GM19438 (cell line): ENCODE measurements around the gene TENM4.

Experiments
- ATAC-seq: cut with Tn5 transposase; IDR thresholded peaks from one replicate; pipeline ENCODE4 v1.9.1; 2021; ENCODE audit warnings: low read depth; ENCODE audit not compliant: unreplicated experiment

Gene TENM4

DNA sequence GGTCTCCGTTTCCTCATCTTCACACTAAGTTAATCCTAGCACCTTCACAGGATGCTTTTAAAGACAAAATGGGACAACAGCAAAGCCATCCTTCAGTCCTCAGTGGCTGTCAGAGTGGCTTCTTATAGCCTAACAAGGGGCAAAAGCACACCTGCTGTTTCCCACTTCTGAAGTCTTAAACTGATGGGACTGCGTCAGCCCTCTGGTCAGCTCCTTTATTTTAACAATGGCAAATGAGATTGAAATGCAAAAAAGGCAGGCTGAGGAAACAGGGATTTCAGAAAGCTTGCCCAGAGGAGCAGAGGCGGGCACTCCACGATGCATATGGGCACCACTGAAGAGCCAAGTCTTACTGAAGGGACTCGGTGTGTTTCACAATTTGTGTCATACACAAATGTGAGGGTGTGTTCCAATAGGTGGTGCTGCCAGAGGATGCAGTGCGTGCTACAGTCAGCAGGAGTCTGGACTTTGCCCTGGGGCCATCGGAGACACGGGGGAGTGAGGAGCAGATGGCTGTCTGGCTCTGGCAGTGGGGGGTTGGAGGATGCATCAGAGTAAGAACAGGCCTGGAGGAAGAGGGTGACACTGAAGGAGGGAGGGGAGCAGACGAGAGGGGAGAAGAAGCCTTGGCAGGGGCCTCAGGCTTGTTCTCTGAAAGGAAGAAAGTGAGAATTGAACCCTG is 47.3 kb downstream of the TENM4 start:
- no peak for ATAC-seq

DNA sequence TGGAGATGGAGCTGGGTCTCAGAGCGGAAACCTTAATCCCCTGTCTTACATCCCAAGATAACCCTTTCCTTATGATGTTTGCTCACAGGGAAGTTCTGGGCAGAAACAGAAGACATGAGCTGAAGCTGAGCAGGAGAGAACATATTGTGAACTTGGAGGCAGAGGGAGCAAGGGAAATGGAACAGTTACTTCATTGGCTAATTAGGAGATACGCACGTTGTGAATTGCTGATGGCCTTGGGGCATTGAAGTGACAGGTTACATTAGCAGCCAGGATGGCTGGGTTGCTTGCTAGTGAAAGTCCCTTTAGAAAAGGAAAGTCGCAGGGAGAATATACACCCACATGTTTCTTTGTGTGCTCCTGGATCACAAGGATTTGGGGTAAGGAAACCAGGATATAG is 48.7 kb downstream of the TENM4 start:
- no peak for ATAC-seq

DNA sequence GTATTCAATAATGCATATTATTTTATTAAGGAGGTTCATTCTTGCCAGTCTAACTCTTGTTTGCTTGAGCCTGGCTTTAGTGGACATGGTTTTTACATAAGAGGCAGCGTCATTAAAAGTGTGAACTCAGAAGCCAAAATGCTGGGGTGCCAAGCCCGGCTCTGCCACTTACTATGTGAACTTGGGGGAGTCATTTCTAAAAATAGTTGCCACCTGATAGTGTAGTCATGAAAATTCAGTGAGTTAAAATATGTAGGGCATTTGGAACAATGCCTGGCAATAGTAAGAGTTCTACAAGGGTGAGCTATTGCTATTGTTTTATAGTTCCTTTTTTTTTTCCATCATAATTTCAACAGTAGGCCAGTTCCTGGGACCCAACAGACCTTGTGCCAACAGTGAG is 49.9 kb downstream of the TENM4 start:
- ATAC-seq = no peak

DNA sequence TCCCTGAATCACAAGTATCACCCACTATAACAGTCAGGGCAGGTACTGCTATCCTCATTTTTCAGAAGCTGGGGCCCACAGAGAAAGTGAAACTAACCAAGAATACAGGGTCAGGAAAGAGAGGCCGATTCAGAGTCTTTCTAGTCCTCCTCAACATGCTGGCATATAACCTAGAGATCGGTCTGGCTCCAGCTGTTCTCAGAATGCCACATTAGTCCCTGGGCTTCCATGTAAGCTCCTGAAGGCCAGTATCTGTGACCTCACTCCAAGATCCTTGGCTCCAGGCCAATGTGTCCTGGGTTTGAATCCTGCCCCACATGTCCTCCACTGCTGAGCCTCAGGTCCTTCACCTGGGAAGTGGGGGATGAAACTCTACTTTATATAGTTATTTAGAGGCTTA is 50.4 kb downstream of the TENM4 start:
- ATAC-seq = no peak

DNA sequence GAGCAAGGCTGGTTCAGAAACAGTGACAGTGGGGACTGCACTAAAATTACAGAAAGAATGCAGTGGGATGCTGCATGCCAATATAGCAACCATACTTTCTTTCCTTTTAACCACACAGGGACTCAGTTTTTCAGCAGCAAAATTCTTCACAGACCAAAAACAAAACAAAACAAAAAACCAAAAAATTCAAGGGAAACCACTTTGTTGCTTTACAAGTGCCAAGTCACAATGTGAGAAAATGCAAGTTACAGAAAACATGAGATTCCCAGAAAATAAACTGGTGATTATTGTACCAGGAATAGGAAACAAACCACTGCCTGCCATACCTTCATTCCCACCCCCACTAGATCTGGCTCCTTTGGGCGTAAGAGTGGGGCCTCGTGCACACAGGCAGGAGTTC is 52.6 kb downstream of the TENM4 start:
- no peak for ATAC-seq

DNA sequence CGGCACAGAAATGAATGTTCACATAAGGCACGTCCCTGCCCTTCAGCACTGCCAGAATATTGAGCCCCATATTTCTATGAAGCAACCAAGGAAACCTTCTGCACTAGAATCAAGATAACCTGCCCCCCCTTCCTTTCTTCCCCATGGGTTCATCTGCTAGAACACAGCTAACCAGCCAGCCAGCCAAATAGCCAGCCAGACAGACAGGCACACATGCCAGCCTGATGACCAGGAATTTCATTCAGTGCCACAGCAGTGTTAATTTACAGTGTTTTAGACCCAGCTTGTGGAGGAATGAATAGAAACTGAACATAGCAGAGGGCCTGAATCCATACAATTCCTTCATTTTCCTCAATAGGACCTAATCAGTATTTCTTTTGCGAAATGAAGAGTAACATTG is 57.0 kb downstream of the TENM4 start:
- ATAC-seq = no peak

DNA sequence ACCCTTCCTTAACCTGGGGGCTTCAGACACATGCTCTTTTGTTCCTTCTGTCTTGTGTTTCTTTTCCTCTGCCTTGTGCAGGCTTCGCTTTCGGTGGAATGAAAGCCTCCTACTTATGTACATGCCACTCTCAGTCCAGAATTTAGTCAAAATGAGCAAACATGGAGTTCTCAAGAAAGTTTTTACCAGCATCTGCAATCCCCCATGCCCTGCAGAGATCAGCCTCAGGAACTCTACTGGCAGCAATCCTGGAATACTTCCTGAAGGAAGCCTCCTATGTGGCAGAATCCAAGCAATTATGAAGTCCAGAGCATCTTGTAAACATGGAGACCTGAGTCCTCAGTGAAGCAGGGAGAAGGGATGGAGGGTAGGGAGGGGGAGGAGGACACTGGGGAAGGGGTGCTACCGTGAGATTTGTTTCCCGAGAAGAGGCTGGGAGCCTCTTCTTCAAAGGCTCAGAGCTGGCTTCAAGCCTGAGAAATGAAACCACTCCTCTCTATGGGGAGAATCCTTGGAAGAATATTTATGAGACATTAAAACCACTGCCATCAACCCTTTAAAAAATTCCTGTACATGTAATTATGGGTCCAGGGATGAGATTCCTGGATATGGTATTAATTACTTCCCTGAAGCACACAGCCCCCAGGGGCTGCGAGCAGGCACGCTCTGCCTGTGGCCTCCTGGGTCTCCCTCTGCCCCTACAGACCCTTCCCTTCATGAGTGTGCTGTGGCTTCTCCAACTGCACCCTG is 58.4 kb downstream of the TENM4 start:
- no peak for ATAC-seq

DNA sequence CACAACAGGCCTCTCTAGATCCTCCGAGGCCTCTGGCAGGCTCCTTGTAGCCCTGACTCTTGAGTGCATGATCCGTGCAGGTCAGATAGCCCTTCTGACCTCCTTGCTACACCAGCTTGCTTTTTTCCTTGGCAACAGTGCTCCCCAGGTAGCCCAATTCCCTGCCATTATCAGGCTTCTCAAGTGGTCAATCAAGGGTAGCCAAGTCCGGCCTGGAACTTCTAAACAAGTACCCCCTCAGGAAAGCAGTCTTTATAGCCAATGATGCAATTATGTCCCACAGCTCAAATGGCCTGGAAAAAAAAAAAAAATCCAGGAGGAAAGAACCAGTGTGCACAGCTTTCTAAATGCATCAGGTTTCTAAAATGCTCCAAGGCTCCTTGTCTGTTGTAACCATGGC is 59.8 kb downstream of the TENM4 start:
- no peak for ATAC-seq

DNA sequence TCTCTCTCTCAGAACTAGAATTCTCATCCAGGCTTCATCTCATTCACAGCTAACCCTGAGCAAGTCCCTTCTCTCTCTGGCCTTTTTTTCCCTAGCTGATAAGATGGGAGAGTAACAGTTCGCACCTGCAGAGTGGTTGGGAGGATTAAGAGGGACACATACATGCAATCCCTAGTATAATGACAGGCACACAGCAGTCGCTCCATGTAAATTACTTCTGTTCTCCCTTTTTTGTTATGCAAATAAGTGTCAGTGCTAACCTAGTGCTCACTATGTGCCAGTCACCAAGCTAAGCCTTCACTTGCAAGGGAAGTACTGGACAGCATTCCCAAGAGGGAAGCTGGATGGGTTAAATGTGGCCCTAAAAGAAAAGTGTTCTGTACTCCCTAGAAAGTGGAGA is 63.4 kb downstream of the TENM4 start:
- ATAC-seq = no peak

DNA sequence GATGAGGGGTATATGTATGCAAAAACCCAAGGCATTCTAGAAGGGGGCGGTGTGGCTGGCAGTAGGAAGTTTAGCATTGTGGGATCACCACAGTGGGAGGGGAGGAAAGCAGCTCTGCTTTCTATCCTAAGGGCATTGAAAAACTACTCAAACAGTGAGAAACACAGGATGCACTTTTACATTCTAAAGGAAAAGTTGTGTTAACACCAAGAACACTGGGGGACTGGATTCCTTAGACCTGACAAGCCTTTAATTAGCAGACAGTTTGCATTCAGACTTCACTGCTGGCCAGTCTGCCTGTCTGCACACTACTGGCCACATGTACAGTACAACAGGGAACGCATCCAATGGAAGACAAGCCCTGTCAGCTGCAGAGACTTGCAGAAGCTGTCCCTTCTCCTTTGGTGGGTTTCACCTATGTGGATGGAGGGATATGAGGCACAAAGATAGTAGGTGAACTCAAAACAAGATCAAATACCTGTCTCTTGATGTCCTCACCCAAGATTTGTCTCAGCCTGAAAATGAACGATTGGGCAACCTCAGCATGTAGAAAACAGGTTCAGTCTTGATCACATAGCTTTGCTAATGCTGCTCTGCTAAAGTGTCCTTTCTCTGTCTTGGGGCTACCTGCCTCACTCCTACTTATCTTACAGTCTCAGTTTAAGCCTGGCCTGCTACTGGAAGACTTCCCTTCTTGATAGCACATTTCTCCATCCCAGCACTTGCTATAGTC is 64.8 kb downstream of the TENM4 start:
- ATAC-seq = no peak

DNA sequence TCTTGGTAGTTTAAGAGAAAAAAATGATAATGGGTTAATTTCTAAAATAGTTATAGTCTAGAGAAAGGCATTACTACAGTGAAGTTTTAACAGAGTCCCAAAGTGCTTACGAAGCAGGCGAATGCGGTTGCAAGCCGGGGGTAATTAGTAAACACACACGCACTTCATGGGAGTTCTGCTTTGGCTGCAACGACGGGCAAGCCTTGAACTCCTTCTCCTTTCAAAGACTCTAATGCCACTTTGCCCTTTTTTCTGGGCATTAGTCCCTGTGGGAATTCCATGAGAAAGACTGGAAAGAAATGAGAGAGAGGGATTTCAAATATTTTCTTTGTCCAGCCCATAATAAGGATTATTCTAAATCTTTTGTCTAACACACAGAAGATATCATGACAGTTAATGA is 66.1 kb downstream of the TENM4 start:
- no peak for ATAC-seq

DNA sequence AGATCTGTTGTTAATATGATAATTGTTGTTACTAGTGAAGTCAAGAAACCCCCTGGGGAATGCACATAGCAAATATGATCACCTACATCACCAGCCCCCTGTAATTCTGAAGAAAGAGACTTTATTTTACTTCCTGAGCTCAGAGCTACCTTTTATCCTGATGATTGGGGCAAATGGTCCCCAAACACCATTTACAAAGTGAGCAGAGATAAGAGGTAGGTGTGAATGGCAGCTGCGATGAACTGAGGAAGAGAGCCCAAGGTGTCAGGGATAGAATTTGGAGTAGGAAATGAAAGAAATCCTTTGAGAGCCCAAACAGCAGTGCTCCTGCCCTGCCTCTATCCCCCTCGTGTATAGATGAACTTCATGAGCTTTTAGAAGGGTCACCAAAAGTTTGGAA is 69.1 kb downstream of the TENM4 start:
- ATAC-seq = no peak

DNA sequence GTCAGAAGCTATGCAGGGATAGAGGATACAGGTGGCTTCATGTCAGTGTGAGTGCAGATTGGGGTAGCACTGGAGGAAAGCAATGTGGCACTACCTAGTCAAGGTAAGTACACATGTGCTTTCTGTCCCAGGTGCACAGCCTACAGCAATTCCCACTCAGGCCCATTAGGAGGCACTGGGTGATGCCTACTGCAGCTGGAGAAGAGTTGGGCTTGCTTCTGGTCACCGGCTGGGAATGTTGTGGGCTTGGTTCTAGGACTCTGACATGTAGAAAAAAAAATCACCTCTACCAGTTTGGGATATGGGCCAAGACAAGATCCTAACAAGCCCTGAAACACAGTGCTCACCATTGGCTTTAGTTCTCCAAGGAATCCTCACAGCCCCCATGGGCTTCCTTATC is 69.7 kb downstream of the TENM4 start:
- ATAC-seq = no peak

DNA sequence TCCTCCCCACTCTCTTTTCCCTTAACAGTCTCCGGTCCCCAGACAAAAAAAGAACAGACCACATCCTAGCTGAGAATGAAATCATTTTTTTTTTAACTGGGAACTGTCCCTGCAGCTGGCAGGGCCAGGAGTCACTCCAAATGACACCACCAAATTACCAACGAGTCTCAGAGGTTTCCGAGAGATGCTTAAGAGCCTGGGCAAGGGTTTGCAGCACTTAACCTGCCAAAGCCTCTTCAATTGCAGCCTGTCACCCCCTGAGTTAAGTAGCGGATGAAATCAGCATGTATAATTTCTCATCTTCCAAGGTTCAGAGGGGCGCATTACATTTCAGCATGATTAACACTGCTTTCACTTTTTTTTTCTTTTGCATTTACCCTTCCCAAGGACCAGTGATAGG is 71.8 kb downstream of the TENM4 start:
- ATAC-seq = no peak

DNA sequence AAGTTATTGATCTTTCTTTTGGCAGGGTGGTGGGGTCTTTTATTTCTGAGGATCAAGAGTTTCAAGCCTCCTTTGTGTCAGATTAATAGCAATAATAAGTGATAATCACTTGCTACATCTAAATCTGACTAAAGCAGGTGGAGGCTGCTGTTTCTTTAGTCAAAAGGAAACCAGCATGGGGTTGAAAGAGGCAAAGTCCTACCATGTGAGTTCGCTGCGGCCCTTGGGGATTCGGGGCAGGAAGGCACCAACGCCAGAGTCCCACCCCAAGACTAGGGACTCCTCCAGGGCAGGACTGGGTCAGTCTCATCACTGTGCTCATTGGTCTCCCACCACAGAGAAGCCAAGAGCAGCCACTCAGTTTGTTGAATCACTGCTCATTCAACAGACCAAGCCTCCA is 73.0 kb downstream of the TENM4 start:
- no peak for ATAC-seq

DNA sequence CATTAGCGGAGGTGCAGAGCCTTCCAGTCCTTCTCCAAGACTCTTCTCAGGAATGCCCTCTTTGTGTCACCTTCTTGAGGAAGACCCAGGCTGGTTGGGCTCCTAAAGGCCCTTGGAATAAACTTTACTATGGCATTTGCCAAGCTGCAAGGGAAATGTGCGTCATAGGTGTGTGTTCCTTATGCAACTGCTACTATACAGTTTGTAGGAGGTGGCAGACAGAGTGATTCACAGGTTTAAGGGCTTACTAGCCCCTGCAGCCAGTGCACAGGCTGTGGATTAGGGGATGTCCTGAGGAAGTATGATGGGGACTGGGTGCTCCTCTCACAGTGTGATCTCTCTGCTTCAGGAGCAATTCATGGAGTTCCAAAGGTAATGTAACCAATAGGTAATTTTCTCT is 74.6 kb downstream of the TENM4 start:
- ATAC-seq = no peak

DNA sequence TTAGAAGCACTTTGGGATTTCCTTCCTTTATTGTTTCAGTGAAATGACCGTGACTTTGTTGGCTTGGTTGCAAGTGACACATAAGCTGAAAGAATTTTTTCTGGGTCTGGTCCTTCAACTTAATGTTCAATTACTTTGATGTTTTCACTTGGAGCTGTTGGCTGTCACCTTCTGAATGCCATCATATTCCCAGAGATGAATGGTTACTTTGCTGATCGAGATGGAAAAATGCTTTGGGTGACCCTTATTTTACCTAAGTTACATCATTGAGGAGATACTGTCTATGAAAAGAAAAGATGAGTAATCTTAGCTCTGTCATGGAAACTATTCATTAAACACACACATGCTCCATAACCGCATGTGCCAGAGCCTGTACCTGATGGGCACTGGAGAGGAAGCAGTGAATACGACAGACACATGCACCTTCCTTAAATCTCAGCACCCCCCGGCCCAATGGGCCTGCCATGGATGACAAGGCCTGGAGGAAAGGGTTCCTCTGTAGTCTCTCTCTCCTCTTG is 76.9 kb downstream of the TENM4 start:
- no peak for ATAC-seq

DNA sequence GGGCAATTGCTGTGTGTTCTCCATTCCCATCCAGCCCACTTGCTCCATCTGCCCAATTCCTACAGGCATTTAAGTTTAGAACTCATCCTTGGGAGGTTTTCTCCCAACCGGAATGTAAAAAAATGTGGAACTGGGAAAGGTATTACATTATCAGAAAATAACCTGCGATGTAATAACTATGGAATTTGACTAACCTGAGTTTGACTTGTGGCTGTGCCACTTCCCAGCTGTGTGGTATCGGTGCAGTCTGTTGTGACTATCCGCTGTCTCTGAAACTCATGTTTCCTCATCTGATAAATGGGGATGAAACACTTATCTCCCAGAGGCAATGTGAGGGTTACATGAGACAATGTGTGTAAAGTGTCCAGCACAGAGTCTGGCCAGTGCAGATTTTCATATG is 77.6 kb downstream of the TENM4 start:
- ATAC-seq = no peak

DNA sequence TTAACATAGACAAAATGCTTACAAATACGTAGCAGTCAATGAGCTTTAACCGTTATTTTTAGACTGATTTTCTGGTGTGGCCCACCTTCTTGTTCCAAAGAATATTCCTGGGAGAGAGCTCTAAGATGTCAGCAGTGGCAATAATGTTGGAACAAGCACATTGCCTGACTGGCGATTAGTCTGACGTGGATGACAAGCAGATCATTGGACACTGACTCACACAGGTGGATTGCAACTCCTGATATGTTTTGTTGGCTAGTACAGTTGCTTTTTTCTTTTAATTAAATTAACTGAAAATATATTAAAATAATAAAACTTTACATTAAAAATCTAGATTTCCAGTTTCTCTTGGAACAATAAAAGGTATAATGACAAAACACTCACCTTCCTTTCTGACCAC is 78.0 kb downstream of the TENM4 start:
- no peak for ATAC-seq

DNA sequence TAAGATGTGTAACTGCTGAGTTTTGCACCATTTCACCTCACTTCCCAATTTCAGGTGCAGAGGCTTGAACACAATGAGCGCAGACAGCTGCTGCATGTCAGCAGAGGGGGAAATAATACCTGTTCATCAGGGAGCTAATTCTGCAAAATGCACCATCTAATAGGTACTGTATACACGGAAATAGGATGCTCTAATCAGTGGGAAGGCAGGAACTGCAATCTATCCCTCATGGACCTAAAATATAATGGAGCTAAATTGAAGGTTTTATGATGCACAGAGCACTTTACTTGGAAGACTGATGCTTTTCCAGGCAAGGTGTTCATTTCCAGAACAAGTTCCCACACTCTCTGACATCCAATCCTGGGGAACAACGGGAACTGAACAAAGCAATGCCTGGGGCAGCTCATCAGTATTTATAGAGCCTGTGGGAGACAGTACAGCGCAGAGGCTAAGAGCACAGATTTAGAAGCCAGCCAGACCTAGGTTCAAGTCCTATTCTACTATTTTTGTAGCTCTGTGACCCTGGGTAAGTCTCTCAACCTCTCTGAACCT is 78.5 kb downstream of the TENM4 start:
- no peak for ATAC-seq

DNA sequence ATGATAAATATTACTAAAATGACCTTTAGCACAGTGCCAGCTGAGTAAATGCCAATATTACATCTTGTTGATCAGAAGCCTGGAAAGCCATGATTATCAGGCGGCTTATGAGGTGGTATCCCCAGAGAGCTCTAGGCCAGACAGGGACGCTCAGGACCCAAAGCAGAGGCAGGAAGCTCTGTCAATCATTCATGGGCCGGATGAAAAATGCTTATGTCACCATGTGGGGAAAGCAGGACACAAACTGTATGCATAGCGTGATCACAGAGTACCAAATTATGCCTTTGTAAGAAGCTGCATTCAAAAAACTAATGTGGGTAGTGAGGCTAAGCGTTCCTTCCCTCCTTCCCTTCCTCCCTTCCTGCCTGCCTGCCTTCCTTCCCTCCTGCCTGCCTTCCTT is 82.6 kb downstream of the TENM4 start:
- ATAC-seq = no peak
